Panc1 (cell line): Measurements from ENCODE around the gene RAB6A. TPM values are rescaled to one million over a fixed set of nuclear protein-coding genes. Genes with fewer than 3 reads are reported as not detected.

ENCODE experiments used
- ATAC-seq: fragments of 200-7000 bp; cut with Tn5 transposase; 2 replicates; pipeline ENCODE4 v1.9.1; 2020; ENCODE audit warnings: mild to moderate bottlenecking, moderate library complexity
- BruUV-seq: library from RNA; stranded (reverse); fragments of 400-500 nt; replicated peaks from 2 replicates; lab custom pipeline; 2021; lab: Mats Ljungman, UMichigan
- CTCF ChIA-PET: fragments of 300-600 bp; sonication (Branson Sonifier 250); formaldehyde crosslinking; loops from one replicate; lab custom pipeline; 2022; ENCODE audit warnings: antibody characterized with exemption; lab: Charles Lee
- POLR2A ChIA-PET: fragments of 300-600 bp; sonication (Branson Sonifier 250); formaldehyde crosslinking; loops from one replicate; lab custom pipeline; 2022; ENCODE audit warnings: antibody characterized with exemption; lab: Charles Lee
- DNase-seq: peaks from one replicate; pipeline ENCODE4 v3.0.0-alpha.2; 2010; ENCODE audit warnings: low read depth, low spot score
- H3K27ac ChIP-seq: 2 replicates; pipeline ENCODE4 v1.5.1; 2011; ENCODE audit warnings: mild to moderate bottlenecking, low read length, inconsistent platforms
- H3K27me3 ChIP-seq: fragments of 200-500 bp; sonication (Bioruptor generic); 2 replicates; pipeline ENCODE4 v1.6.0; 2014; ENCODE audit warnings: low read length, inconsistent platforms; ENCODE audit not compliant: control insufficient read depth, insufficient read depth
- H3K36me3 ChIP-seq: fragments of 200-500 bp; sonication (Bioruptor generic); 2 replicates; pipeline ENCODE4 v1.5.1; 2014; ENCODE audit warnings: inconsistent platforms, mild to moderate bottlenecking, low read length, moderate library complexity; ENCODE audit not compliant: control insufficient read depth, insufficient read depth
- H3K4me1 ChIP-seq: 2 replicates; pipeline ENCODE4 v1.5.1; 2011; ENCODE audit warnings: inconsistent platforms, mild to moderate bottlenecking, low read length, moderate library complexity; ENCODE audit not compliant: control insufficient read depth, insufficient read depth
- H3K4me3 ChIP-seq, 2 experiments: 2 replicates each; pipeline ENCODE4 v1.5.1; 2011 to 2012; ENCODE audit warnings: low read depth in 2 of 2, low read length in 2 of 2, mild to moderate bottlenecking in 2 of 2, inconsistent platforms in 1 of 2, moderate library complexity in 1 of 2
- H3K9me3 ChIP-seq: fragments of 200-500 bp; sonication (Bioruptor generic); 2 replicates; pipeline ENCODE4 v1.5.1; 2014; ENCODE audit warnings: low read depth, mild to moderate bottlenecking, inconsistent platforms, low read length, moderate library complexity; ENCODE audit not compliant: control insufficient read depth, insufficient read depth
- POLR2AphosphoS5 ChIP-seq: IDR thresholded peaks from 2 replicates; pipeline ENCODE4 v1.6.1; 2012; ENCODE audit warnings: mild to moderate bottlenecking, low read depth, low read length, moderate library complexity
- SIN3A ChIP-seq: IDR thresholded peaks from 2 replicates; pipeline ENCODE4 v1.6.1; 2012; ENCODE audit warnings: low read depth, mild to moderate bottlenecking, low read length, moderate library complexity, borderline replicate concordance; ENCODE audit not compliant: insufficient read depth
- TCF7L2 ChIP-seq: IDR thresholded peaks from 2 replicates; pipeline ENCODE4 v1.6.1; 2011; ENCODE audit warnings: mild to moderate bottlenecking, low read depth, low read length, inconsistent platforms
- in situ Hi-C: cut with HindIII; loops from 2 replicates; pipeline ENCODE4 v1.10.0; 2016; ENCODE audit warnings: low sequenced_read_pairs, low pct_unique_long_range_greater_than_20kb
- intact Hi-C: fragments of 100-400 bp; cut with micrococcal nuclease; formaldehyde crosslinking; loops from one replicate; pipeline ENCODE4 v1.10.0; 2022; ENCODE audit not compliant: unreplicated experiment
- total RNA-seq: library from RNA; stranded (reverse); gene quantifications from one replicate; pipeline ENCODE4 v1.2.1, GENCODE V29; 2021; ENCODE audit not compliant: unreplicated experiment
- TF ChIP-seq, protein P1 (sequence below), 2 experiments: IDR thresholded peaks; 2 replicates each; pipeline ENCODE4 v1.6.1; 2011 to 2012; ENCODE audit warnings: low read depth in 2 of 2, control low read depth in 1 of 2, low read length in 1 of 2, mild to moderate bottlenecking in 1 of 2, moderate library complexity in 1 of 2; ENCODE audit not compliant: insufficient read depth in 1 of 2
- TF ChIP-seq, protein P2 (sequence below): fragments of 450-650 bp; IDR thresholded peaks from 2 replicates; pipeline ENCODE4 v1.5.1; 2017; ENCODE audit warnings: mild to moderate bottlenecking

Gene RAB6A
- total RNA-seq, 1 experiment from 2014 or later: 149 TPM

DNA sequence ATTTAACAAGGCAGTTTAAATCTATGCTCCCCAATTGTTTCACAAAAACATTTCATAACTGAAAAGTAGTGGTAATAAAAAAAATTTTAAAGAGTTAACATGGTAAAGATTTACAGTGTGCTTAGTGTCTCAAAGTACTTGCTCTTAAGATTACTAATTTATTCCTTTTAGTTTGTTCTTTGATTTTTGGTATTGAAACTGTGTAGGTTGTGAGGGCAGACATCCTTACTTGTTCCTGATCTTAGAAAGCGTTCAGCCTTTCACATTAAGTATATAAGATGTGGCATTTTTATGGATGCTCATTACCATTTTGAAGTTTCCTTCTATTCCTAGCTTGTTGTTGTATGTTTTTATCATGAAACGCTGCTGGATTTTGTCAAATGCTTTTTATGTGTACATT is 32.9 kb downstream of the RAB6A start:
- DNase-seq (no peak), ATAC-seq (no peak)
- in situ Hi-C loops: no loop called here
- ChIA-PET CTCF (interaction anchor here (0.7 kb wide), 1 partner anchor 16 kb away, joined by 5 read pairs; no protein-coding TSS in a partner anchor), POLR2A (interaction anchor here (0.6 kb wide), 1 partner anchor 39 kb away, joined by 3 read pairs; no protein-coding TSS in a partner anchor)
- intact Hi-C loops: no loop called here
- H3K27me3 ChIP-seq: no peaks in the 10 kb centered on the region
- H3K27ac ChIP-seq: no peak overlapping the region
- H3K4me1 ChIP-seq: no peaks in the 10 kb centered on the region
- H3K9me3 ChIP-seq: no peaks in the 10 kb centered on the region
- no TSS peak for BruUV-seq
- TF ChIP-seq SIN3A (no peak), POLR2AphosphoS5 (no peak), TCF7L2 (no peak)
- TF ChIP-seq, protein P1, sequence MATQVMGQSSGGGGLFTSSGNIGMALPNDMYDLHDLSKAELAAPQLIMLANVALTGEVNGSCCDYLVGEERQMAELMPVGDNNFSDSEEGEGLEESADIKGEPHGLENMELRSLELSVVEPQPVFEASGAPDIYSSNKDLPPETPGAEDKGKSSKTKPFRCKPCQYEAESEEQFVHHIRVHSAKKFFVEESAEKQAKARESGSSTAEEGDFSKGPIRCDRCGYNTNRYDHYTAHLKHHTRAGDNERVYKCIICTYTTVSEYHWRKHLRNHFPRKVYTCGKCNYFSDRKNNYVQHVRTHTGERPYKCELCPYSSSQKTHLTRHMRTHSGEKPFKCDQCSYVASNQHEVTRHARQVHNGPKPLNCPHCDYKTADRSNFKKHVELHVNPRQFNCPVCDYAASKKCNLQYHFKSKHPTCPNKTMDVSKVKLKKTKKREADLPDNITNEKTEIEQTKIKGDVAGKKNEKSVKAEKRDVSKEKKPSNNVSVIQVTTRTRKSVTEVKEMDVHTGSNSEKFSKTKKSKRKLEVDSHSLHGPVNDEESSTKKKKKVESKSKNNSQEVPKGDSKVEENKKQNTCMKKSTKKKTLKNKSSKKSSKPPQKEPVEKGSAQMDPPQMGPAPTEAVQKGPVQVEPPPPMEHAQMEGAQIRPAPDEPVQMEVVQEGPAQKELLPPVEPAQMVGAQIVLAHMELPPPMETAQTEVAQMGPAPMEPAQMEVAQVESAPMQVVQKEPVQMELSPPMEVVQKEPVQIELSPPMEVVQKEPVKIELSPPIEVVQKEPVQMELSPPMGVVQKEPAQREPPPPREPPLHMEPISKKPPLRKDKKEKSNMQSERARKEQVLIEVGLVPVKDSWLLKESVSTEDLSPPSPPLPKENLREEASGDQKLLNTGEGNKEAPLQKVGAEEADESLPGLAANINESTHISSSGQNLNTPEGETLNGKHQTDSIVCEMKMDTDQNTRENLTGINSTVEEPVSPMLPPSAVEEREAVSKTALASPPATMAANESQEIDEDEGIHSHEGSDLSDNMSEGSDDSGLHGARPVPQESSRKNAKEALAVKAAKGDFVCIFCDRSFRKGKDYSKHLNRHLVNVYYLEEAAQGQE (IDR thresholded peaks at IDR 0.05; ENCODE audit: insufficient read depth in 1 of 2, low read depth in 2 of 2, low read length in 1 of 2): no peak
- TF ChIP-seq, protein P2, sequence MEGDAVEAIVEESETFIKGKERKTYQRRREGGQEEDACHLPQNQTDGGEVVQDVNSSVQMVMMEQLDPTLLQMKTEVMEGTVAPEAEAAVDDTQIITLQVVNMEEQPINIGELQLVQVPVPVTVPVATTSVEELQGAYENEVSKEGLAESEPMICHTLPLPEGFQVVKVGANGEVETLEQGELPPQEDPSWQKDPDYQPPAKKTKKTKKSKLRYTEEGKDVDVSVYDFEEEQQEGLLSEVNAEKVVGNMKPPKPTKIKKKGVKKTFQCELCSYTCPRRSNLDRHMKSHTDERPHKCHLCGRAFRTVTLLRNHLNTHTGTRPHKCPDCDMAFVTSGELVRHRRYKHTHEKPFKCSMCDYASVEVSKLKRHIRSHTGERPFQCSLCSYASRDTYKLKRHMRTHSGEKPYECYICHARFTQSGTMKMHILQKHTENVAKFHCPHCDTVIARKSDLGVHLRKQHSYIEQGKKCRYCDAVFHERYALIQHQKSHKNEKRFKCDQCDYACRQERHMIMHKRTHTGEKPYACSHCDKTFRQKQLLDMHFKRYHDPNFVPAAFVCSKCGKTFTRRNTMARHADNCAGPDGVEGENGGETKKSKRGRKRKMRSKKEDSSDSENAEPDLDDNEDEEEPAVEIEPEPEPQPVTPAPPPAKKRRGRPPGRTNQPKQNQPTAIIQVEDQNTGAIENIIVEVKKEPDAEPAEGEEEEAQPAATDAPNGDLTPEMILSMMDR: no peak
- H3K4me3 ChIP-seq: no peak overlapping the region
- H3K36me3 ChIP-seq: no peaks in the 10 kb centered on the region

DNA sequence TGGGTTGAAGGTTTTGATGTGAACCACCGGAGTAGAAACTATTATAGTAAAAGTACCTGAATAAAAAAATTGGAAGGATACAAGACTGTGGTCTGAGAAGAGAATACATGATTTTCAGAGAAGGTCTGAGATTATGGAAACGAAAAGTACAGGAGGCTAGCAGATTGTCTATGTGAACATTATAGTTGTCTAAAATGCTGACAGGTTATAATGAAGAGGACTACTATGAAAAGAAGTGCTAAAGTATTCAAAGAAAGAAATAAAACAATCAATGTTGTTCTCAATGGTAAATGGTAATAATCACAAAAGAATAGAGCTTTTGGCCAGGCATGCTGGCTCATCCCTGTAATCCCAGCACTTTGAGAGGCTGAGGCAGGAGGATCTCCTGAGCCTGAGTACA is 34.0 kb downstream of the RAB6A start:
- DNase-seq (no peak), ATAC-seq (no peak)
- no peak overlapping the region for H3K27ac ChIP-seq
- intact Hi-C loops: no loop called here
- in situ Hi-C loops: no loop called here
- no peaks in the 10 kb centered on the region for H3K27me3 ChIP-seq
- no TSS peak for BruUV-seq
- TF ChIP-seq TCF7L2: no peak
- no peak for TF ChIP-seq SIN3A
- TF ChIP-seq, protein P2: no peak
- no peak for TF ChIP-seq POLR2AphosphoS5
- TF ChIP-seq, protein P1 (IDR thresholded peaks at IDR 0.05; ENCODE audit: insufficient read depth in 1 of 2, low read depth in 2 of 2, low read length in 1 of 2): no peak
- H3K4me1 ChIP-seq: no peaks in the 10 kb centered on the region
- H3K9me3 ChIP-seq: no peaks in the 10 kb centered on the region
- no peaks in the 10 kb centered on the region for H3K36me3 ChIP-seq
- POLR2A ChIA-PET: interaction anchor here (0.7 kb wide), 1 partner anchor 280 kb away, joined by 10 read pairs; no protein-coding TSS in a partner anchor
- CTCF ChIA-PET: interaction anchor here (0.6 kb wide), 1 partner anchor 43 kb away, joined by 7 read pairs; no protein-coding TSS in a partner anchor
- H3K4me3 ChIP-seq: no peak overlapping the region
